Thyroid gland (tissue), 4 donors: ENCODE measurements around the gene DDX21.

Experiments
- POLR2A ChIP-seq, 2 donors: fragments of 450-650 bp; IDR thresholded peaks; one replicate each; pipeline ENCODE4 v1.6.1; 2017; ENCODE audit warnings: antibody characterized with exemption in 2 of 2, mild to moderate bottlenecking in 2 of 2, moderate library complexity in 1 of 2
- TF ChIP-seq, protein P1 (sequence below), 6 experiments: fragments of 200-600 bp in 3 of 6; fragments of 450-650 bp in 3 of 6; sonication (generic) in 3 of 6; IDR thresholded peaks; one replicate each; pipeline ENCODE4 v1.5.1; 2016 to 2019; ENCODE audit warnings: antibody characterized with exemption in 6 of 6, mild to moderate bottlenecking in 2 of 6, inconsistent platforms in 1 of 6, moderate library complexity in 1 of 6

DNA sequence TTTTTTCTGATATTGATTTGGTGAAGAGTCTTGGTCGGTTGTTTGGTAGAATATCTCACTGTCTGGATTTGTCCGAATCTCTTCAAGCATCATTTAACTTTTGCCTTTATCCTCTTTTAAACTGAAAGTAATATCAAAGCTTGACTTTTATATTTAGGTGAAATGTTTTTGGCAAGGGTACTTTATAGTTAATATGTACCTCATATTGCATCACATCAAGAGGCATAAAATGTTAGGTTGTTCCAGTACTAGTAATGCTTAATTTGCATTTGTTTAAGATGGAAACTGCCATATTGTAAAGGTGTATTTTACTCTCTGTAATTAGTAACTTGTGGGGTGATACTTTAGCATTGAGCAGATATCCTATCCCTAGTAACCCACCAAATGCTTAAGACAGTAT is 17.1 kb upstream of the DDX21 start:
- TF ChIP-seq, protein P1, sequence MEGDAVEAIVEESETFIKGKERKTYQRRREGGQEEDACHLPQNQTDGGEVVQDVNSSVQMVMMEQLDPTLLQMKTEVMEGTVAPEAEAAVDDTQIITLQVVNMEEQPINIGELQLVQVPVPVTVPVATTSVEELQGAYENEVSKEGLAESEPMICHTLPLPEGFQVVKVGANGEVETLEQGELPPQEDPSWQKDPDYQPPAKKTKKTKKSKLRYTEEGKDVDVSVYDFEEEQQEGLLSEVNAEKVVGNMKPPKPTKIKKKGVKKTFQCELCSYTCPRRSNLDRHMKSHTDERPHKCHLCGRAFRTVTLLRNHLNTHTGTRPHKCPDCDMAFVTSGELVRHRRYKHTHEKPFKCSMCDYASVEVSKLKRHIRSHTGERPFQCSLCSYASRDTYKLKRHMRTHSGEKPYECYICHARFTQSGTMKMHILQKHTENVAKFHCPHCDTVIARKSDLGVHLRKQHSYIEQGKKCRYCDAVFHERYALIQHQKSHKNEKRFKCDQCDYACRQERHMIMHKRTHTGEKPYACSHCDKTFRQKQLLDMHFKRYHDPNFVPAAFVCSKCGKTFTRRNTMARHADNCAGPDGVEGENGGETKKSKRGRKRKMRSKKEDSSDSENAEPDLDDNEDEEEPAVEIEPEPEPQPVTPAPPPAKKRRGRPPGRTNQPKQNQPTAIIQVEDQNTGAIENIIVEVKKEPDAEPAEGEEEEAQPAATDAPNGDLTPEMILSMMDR (IDR thresholded peaks at IDR 0.05), result no peak
- TF ChIP-seq POLR2A (IDR thresholded peaks at IDR 0.05), result no peak
